ENCODE results near the gene U2AF2. TPM values are rescaled to one million over a fixed set of nuclear protein-coding genes. Genes with fewer than 3 reads are reported as not detected.

The U2AF2 gene
- total and polyA plus RNA-seq, 9 of the 15 experiments (the other 6 are each of a cell fraction or from before 2014, with no cell fraction given), result 3.0 to 331 (median 157) TPM

- Histone ChIP-seq H3K9me3 (replicated peaks; ENCODE audit: control insufficient read depth, insufficient read depth, low read depth, low read length) (no peaks in the 10 kb centered on the region), H2AFZ (ENCODE audit: low read depth, low read length) (no peak overlapping the region), H3K27me3 (ENCODE audit: control insufficient read depth in 2 of 2, insufficient read depth in 2 of 2, low read length in 2 of 2) (no peaks in the 10 kb centered on the region), H3K4me3 (no peak overlapping the region), H3K36me3 (ENCODE audit: control insufficient read depth, insufficient read depth, low read length) (peaks cover 35% of the 10 kb centered on the region; the same call in 2 of the 3 replicates), H3K9me1 (ENCODE audit: control insufficient read depth, insufficient read depth, low read length) (peaks cover 3% of the 10 kb centered on the region), H3K4me2 (ENCODE audit: insufficient read depth, low read length) (no peak overlapping the region), H3K9ac (ENCODE audit: insufficient read depth in 1 of 2, low read depth in 2 of 2, low read length in 2 of 2) (no peak overlapping the region), H3K79me2 (ENCODE audit: control insufficient read depth, insufficient read depth, low read length) (peaks cover 6% of the 10 kb centered on the region; the same call in 1 of the 3 replicates), H3K27ac (ENCODE audit: extremely low read depth, low read depth, low read length) (no peak overlapping the region), H4K20me1 (replicated peaks; ENCODE audit: control insufficient read depth, insufficient read depth, low read length) (no peaks in the 10 kb centered on the region; the same call in 1 of the 2 replicates), H3K4me1 (replicated peaks in 1 of 2; ENCODE audit: control insufficient read depth in 2 of 2, insufficient read depth in 2 of 2, low read length in 2 of 2) (peaks cover 0 to 9% of the 10 kb centered on the region in 2 experiments; a peak in 2 of 5 replicates)
- intact Hi-C loops (cut with micrococcal nuclease), result no loop called here
- CTCF ChIA-PET (ENCODE audit: low intra/inter-chr PET ratio), result no interaction called here
- in situ Hi-C loops (cut with MboI), result no loop called here
- no peak for DNase-seq (ENCODE audit: extremely low read depth in 1 of 4, low spot score in 3 of 4)
- FAIRE-seq, result no peak
- POLR2A ChIA-PET, result interaction anchor here (0.6 to 2.7 kb wide), 4 partner anchors 11 to 23 kb away, joined by 3 to 18 read pairs (median 4); partner anchors contain the start of genes FIZ1 and ZNF865
- TF ChIP-seq POLR3A (IDR thresholded peaks at IDR 0.05; ENCODE audit: borderline replicate concordance, extremely low read depth, insufficient read depth, insufficient read length), result no peak
- no peak for TF ChIP-seq SAP30 (IDR thresholded peaks at IDR 0.05; ENCODE audit: borderline replicate concordance, insufficient read depth, low read depth, low read length, poor library complexity, severe bottlenecking)
- no peak for TF ChIP-seq RBM22 (IDR thresholded peaks at IDR 0.05; ENCODE audit: low read depth, low read length, poor library complexity, severe bottlenecking)
- TF ChIP-seq SMAD4 (CRISPR knock-in tag; conservative IDR thresholded peaks at IDR 0.05), result no peak
- TF ChIP-seq ZNF274 (IDR thresholded peaks at IDR 0.05; ENCODE audit: borderline replicate concordance, low read depth, low read length), result no peak
- TF ChIP-seq ZNF354B (CRISPR knock-in tag; IDR thresholded peaks at IDR 0.05), result no peak
- no peak for TF ChIP-seq FOXM1 (IDR thresholded peaks at IDR 0.05; ENCODE audit: low read depth)
- no peak for TF ChIP-seq FOXM1 (CRISPR knock-in tag; IDR thresholded peaks at IDR 0.05; ENCODE audit: low read depth)
- TF ChIP-seq ATF1 (CRISPR knock-in tag; IDR thresholded peaks at IDR 0.05), result no peak
- no peak for TF ChIP-seq ATF1 (tag; IDR thresholded peaks at IDR 0.05)
- TF ChIP-seq SREBF1 (IDR thresholded peaks at IDR 0.05; ENCODE audit: borderline replicate concordance, low read depth, low read length), result no peak
- no peak for TF ChIP-seq BRD4 (IDR thresholded peaks at IDR 0.05)
- no peak for TF ChIP-seq ZNF436 (CRISPR knock-in tag; IDR thresholded peaks at IDR 0.05)
- TF ChIP-seq ZNF764 (CRISPR knock-in tag; IDR thresholded peaks at IDR 0.05; ENCODE audit: low read depth), result no peak
- TF ChIP-seq CHD4 (IDR thresholded peaks at IDR 0.05; ENCODE audit: insufficient read depth, insufficient replicate concordance, low read depth, low read length, poor library complexity, severe bottlenecking), result no peak
- TF ChIP-seq RBM17 (IDR thresholded peaks at IDR 0.05; ENCODE audit: borderline replicate concordance, low read depth, low read length), result no peak
- TF ChIP-seq U2AF2 (optimal IDR thresholded peaks at IDR 0.05; ENCODE audit: low read depth, low read length), result no peak
- no peak for TF ChIP-seq ZNF184 (CRISPR knock-in tag; IDR thresholded peaks at IDR 0.05)
- TF ChIP-seq ZNF3 (CRISPR knock-in tag; IDR thresholded peaks at IDR 0.05), result no peak
- no peak for TF ChIP-seq HDGF (IDR thresholded peaks at IDR 0.05)
- TF ChIP-seq MYNN (IDR thresholded peaks at IDR 0.05), result no peak
- no peak for TF ChIP-seq MYNN (CRISPR knock-in tag; IDR thresholded peaks at IDR 0.05)
- no TSS peak for BruUV-seq (replicated peaks)
- ATAC-seq, result no peak
- WGBS (ENCODE audit: insufficient coverage, low coverage, missing lambda C conversion rate), result 86% methylated on average over 8 of the region's 8 CpGs
Observed at GRCh38 chr19:55617426-55617825, 37.4 kb upstream of the U2AF2 start.

Measured in K562 (cell line).